Natural killer cell (primary cell): ENCODE data around the gene STRADB. TPM values are rescaled to one million over a fixed set of nuclear protein-coding genes. Genes with fewer than 3 reads are reported as not detected.
A peak's percentile ranks its signal among the peaks of the same experiment; 100 is the strongest.

ENCODE experiments used
- ATAC-seq, 3 donors: fragments of 150-1000 bp in 2 of 3; fragments of 200-7000 bp in 1 of 3; cut with Tn5 transposase; 1 replicate in 1 of 3; 2 replicates in 2 of 3; pipeline ENCODE4 v1.10.0; 2021; ENCODE audit warnings: mild to moderate bottlenecking in 2 of 3, moderate library complexity in 2 of 3
- DNase-seq, 2 donors: peaks; one replicate each; pipeline versions ENCODE4 v3.0.0 to v3.0.0-alpha.2; 2013 to 2021; ENCODE audit warnings: mixed read lengths in 1 of 2
- H3K27ac ChIP-seq: one replicate; pipeline ENCODE4 v1.5.1; 2013; ENCODE audit warnings: mild to moderate bottlenecking, low read length
- H3K27me3 ChIP-seq: one replicate; pipeline ENCODE4 v1.6.1; 2013; ENCODE audit warnings: low read length; ENCODE audit not compliant: control insufficient read depth, insufficient read depth
- H3K36me3 ChIP-seq: one replicate; pipeline ENCODE4 v1.6.1; 2013; ENCODE audit warnings: low read length; ENCODE audit not compliant: control insufficient read depth, insufficient read depth
- H3K4me1 ChIP-seq: one replicate; pipeline ENCODE4 v1.6.1; 2013; ENCODE audit warnings: low read length; ENCODE audit not compliant: control insufficient read depth, insufficient read depth
- H3K4me3 ChIP-seq: one replicate; pipeline ENCODE4 v1.5.1; 2013; ENCODE audit warnings: low read length
- H3K9me3 ChIP-seq: one replicate; pipeline ENCODE4 v1.6.1; 2013; ENCODE audit warnings: low read length; ENCODE audit not compliant: control insufficient read depth, insufficient read depth
- H3K27ac Mint-ChIP-seq, 2 donors: one replicate each; pipeline ENCODE4 v1.8.0; 2022; ENCODE audit warnings: mild to moderate bottlenecking in 2 of 2, mixed read lengths in 2 of 2, moderate library complexity in 1 of 2
- H3K27me3 Mint-ChIP-seq, 2 donors: one replicate each; pipeline ENCODE4 v1.8.0; 2022; ENCODE audit warnings: low read depth in 2 of 2, mixed read lengths in 2 of 2
- H3K36me3 Mint-ChIP-seq: one replicate; pipeline ENCODE4 v1.8.0; 2022; ENCODE audit warnings: mixed read lengths
- H3K4me1 Mint-ChIP-seq, 2 donors: one replicate each; pipeline ENCODE4 v1.8.0; 2022; ENCODE audit warnings: mixed read lengths in 2 of 2
- H3K4me3 Mint-ChIP-seq: one replicate; pipeline ENCODE4 v1.8.0; 2022; ENCODE audit warnings: mild to moderate bottlenecking, moderate library complexity, mixed read lengths
- H3K9me3 Mint-ChIP-seq, 2 donors: one replicate each; pipeline ENCODE4 v1.8.0; 2022; ENCODE audit warnings: mixed read lengths in 2 of 2
- WGBS: methylation state at CpG from one replicate; pipeline ENCODE4 v1.1.7; 2013; ENCODE audit warnings: missing lambda C conversion rate; ENCODE audit not compliant: insufficient coverage; 5-methylcytosine and 5-hydroxymethylcytosine counted together
- intact Hi-C: fragments of 100-400 bp; cut with micrococcal nuclease; formaldehyde crosslinking; loops from one replicate; pipeline ENCODE4 v1.14.2; 2022
- total RNA-seq, 4 donors: library from RNA; stranded (reverse); fragments of 120-200 nt in 1 of 4; gene quantifications; one replicate each; pipeline versions ENCODE4 v1.2.3 to v1.2.4, GENCODE V29; 2013 to 2022
- TF ChIP-seq, protein P1 (sequence below): fragments of 200-600 bp; IDR thresholded peaks from one replicate; pipeline ENCODE4 v1.8.0; 2022; ENCODE audit warnings: antibody characterized with exemption

Gene STRADB
- total RNA-seq, 3 donors from 2014 or later (not counting 1 experiment from before 2014, with no cell fraction given) = 11.8 to 15.3 (median 14.7) TPM

DNA sequence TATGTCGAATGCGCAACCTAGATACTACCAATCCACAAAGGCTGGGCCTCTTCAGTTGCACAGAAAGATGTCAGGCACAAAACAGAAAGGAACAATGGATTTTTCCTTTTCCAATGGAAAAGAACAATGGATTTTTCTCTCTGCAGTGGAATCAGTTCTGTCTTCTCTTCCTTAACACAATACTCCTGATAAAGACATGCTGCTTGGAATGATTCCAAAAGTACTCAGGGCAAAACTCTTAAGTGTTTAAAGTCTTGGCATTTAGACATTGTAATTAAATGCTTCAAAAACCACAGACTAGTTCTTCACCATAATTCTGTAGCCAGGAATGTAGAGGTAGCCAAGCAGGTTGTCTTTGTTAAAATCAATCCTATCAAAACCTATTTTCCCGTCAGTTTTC, 47.7 kb upstream of the STRADB start:
- H3K4me1 Mint-ChIP-seq = peaks cover 10 to 16% of the 10 kb centered on the region in 2 donors
- no peak overlapping the region for H3K27ac ChIP-seq
- no peaks in the 10 kb centered on the region for H3K9me3 Mint-ChIP-seq
- H3K27me3 Mint-ChIP-seq = no peaks in the 10 kb centered on the region
- no peak overlapping the region for H3K4me3 ChIP-seq
- no peaks in the 10 kb centered on the region for H3K9me3 ChIP-seq
- H3K27ac Mint-ChIP-seq = no peak overlapping the region
- TF ChIP-seq, protein P1, sequence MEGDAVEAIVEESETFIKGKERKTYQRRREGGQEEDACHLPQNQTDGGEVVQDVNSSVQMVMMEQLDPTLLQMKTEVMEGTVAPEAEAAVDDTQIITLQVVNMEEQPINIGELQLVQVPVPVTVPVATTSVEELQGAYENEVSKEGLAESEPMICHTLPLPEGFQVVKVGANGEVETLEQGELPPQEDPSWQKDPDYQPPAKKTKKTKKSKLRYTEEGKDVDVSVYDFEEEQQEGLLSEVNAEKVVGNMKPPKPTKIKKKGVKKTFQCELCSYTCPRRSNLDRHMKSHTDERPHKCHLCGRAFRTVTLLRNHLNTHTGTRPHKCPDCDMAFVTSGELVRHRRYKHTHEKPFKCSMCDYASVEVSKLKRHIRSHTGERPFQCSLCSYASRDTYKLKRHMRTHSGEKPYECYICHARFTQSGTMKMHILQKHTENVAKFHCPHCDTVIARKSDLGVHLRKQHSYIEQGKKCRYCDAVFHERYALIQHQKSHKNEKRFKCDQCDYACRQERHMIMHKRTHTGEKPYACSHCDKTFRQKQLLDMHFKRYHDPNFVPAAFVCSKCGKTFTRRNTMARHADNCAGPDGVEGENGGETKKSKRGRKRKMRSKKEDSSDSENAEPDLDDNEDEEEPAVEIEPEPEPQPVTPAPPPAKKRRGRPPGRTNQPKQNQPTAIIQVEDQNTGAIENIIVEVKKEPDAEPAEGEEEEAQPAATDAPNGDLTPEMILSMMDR = no peak
- intact Hi-C loops = no loop called here
- no peaks in the 10 kb centered on the region for H3K4me1 ChIP-seq
- peaks cover 10% of the 10 kb centered on the region for H3K36me3 ChIP-seq
- no peaks in the 10 kb centered on the region for H3K27me3 ChIP-seq
- 100% methylated on average over 2 of the region's 3 CpGs for WGBS
- DNase-seq (no peak), ATAC-seq (no peak)
- no peak overlapping the region for H3K4me3 Mint-ChIP-seq
- H3K36me3 Mint-ChIP-seq = no peaks in the 10 kb centered on the region

DNA sequence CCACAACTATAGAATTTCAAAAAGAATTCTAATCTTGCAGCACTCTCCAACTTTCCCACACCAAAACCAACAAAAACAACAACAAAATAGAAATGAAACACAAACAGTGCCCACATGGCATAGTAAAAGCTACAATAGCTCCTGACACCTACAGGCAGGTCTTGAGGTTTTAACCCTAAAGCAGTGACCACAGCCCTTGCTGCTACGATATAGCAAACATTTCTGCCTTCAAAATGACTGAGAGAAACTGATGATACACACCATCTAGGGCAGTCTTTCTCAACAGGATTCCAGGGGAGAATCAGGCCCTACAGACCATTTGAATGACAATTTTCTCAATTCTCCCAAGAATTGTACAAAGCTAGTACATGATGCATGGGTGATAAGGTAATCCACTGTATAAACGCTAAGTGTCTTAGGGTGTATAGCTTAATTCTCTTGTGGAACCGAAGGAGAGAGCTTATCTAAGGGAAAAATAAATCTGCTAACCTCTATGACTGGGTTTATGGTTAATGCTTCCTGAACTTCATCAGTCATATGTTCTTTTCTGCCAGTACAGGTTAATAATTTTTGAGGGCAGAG, 46.8 kb upstream of the STRADB start:
- intact Hi-C loops = no loop called here
- peaks cover 10 to 16% of the 10 kb centered on the region in 2 donors for H3K4me1 Mint-ChIP-seq
- no peak overlapping the region for H3K4me3 Mint-ChIP-seq

DNA sequence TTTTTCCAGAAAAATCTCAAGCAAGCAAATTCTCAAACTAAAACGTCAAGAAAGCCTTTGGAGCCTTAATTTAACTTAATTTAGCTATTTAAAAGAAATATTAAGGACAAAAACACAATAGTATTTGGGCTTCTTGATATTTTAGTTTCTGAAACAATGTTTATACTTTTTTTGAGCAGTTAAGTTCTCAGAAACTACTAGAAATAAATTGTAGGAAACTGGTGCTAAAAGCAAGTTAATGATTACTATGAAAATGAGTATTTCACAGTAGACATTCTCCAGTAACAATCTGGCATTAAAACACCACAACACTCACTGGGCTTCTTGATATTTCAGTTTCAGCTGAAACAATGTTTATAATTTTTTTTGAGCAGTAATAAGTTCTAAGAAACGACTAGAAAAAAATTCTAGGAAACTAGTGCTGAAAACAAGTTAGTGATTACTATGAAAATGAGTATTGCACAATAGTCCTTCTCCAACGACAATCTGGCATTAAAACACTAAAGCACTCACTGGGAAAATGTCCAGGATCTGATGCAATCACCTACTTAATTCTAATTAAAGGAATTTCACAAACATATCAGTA, 45.4 kb upstream of the STRADB start:
- Histone ChIP-seq H3K27ac (no peak overlapping the region), H3K9me3 (no peaks in the 10 kb centered on the region)
- intact Hi-C loops = no loop called here

More for the DNA sequence above, 46.8 kb upstream of the STRADB start:
- H3K36me3 ChIP-seq = peaks cover 6% of the 10 kb centered on the region
- Mint-ChIP-seq H3K27ac (peak overlapping the region in 1 of 2 donors; percentile 35), H3K9me3 (no peaks in the 10 kb centered on the region), H3K36me3 (no peaks in the 10 kb centered on the region), H3K27me3 (no peaks in the 10 kb centered on the region)
- no peaks in the 10 kb centered on the region for H3K4me1 ChIP-seq
- ATAC-seq (peak in 2 of 3 donors; percentile 27 to 54), DNase-seq (no peak)
- 42% methylated on average over 3 of the region's 3 CpGs for WGBS
- no peaks in the 10 kb centered on the region for H3K27me3 ChIP-seq
- H3K4me3 ChIP-seq = no peak overlapping the region
- no peak overlapping the region for H3K27ac ChIP-seq
- TF ChIP-seq, protein P1 = no peak
- H3K9me3 ChIP-seq = no peaks in the 10 kb centered on the region

More for the DNA sequence above, 45.4 kb upstream of the STRADB start:
- H3K27ac Mint-ChIP-seq = no peak overlapping the region
- WGBS = 10% methylated on average over 2 of the region's 3 CpGs
- DNase-seq (no peak), ATAC-seq (no peak)
- TF ChIP-seq, protein P1 = no peak
- peaks cover 1% of the 10 kb centered on the region for H3K36me3 Mint-ChIP-seq
- no peaks in the 10 kb centered on the region for H3K27me3 Mint-ChIP-seq
- Histone ChIP-seq H3K27me3 (no peaks in the 10 kb centered on the region), H3K4me3 (no peak overlapping the region), H3K4me1 (no peaks in the 10 kb centered on the region), H3K36me3 (peaks cover 6% of the 10 kb centered on the region)
- H3K4me1 Mint-ChIP-seq = peaks cover 11 to 21% of the 10 kb centered on the region in 2 donors
- H3K9me3 Mint-ChIP-seq = no peaks in the 10 kb centered on the region
- H3K4me3 Mint-ChIP-seq = no peak overlapping the region
